ENCODE measurements around the gene DAZL.

Gene DAZL

GRCh38 chr3:16538507-16538906, 66.7 kb downstream of the DAZL start:
- no peak for DNase-seq

GRCh38 chr3:16536996-16537395, 68.2 kb downstream of the DAZL start:
- DNase-seq = no peak
